OCI-LY7 (cell line): ENCODE results near the gene GNPTG. TPM values are rescaled to one million over a fixed set of nuclear protein-coding genes. Genes with fewer than 3 reads are reported as not detected.

Source experiments
- BruUV-seq: library from RNA; stranded (reverse); fragments of 400-500 nt; replicated peaks from 2 replicates; lab custom pipeline; 2021; lab: Mats Ljungman, UMichigan
- CTCF ChIA-PET: fragments of 300-600 bp; sonication (Branson Sonifier 250); formaldehyde crosslinking; loops from one replicate; lab custom pipeline; 2022; ENCODE audit warnings: antibody characterized with exemption; ENCODE audit not compliant: unreplicated experiment; lab: Charles Lee
- POLR2A ChIA-PET: fragments of 300-600 bp; sonication (Branson Sonifier 250); formaldehyde crosslinking; loops from one replicate; lab custom pipeline; 2022; ENCODE audit warnings: antibody characterized with exemption; lab: Charles Lee
- DNase-seq: peaks from one replicate; pipeline ENCODE4 v3.0.0-alpha.2; 2015; ENCODE audit warnings: low spot score
- H2AFZ ChIP-seq: fragments of 200-600 bp; sonication (generic), shearing (Covaris generic); 2 replicates; pipeline ENCODE4 v1.6.1; 2014; ENCODE audit warnings: mild to moderate bottlenecking, antibody characterized with exemption, low read length, moderate library complexity
- H3K27ac ChIP-seq: fragments of 200-600 bp; sonication (generic); 2 replicates; pipeline ENCODE4 v1.5.1; 2014; ENCODE audit warnings: mixed run types, low read depth, mild to moderate bottlenecking, moderate library complexity, low read length, inconsistent platforms; ENCODE audit not compliant: poor library complexity, severe bottlenecking
- H3K36me3 ChIP-seq: fragments of 200-600 bp; sonication (generic); 2 replicates; pipeline ENCODE4 v1.6.1; 2014; ENCODE audit warnings: mild to moderate bottlenecking, antibody characterized with exemption, low read length, moderate library complexity, mixed read lengths; ENCODE audit not compliant: insufficient read depth
- H3K4me1 ChIP-seq: fragments of 200-600 bp; sonication (generic); 2 replicates; pipeline ENCODE4 v1.5.1; 2014; ENCODE audit warnings: mild to moderate bottlenecking, low read length; ENCODE audit not compliant: insufficient read depth, poor library complexity, severe bottlenecking
- H3K4me2 ChIP-seq: fragments of 200-600 bp; sonication (generic); 2 replicates; pipeline ENCODE4 v1.6.1; 2014; ENCODE audit warnings: mild to moderate bottlenecking, low read length
- H3K4me3 ChIP-seq: fragments of 200-600 bp; sonication (generic); 2 replicates; pipeline ENCODE4 v1.5.1; 2014; ENCODE audit warnings: mild to moderate bottlenecking, low read depth, low read length; ENCODE audit not compliant: poor library complexity, severe bottlenecking
- H3K79me2 ChIP-seq: fragments of 200-600 bp; sonication (generic); 2 replicates; pipeline ENCODE4 v1.6.1; 2016; ENCODE audit warnings: low read depth, mild to moderate bottlenecking, low read length, moderate library complexity, mixed read lengths; ENCODE audit not compliant: insufficient read depth
- H3K9me2 ChIP-seq: fragments of 200-600 bp; sonication (generic); 2 replicates; pipeline ENCODE4 v1.6.1; 2016; ENCODE audit warnings: mild to moderate bottlenecking, low read length, mixed read lengths; ENCODE audit not compliant: insufficient read depth
- H3K9me3 ChIP-seq: fragments of 200-600 bp; sonication (generic); 2 replicates; pipeline ENCODE4 v1.6.1; 2014; ENCODE audit warnings: mild to moderate bottlenecking, mixed run types, low read length, mixed read lengths
- H4K20me1 ChIP-seq: fragments of 200-600 bp; sonication (generic); 2 replicates; pipeline ENCODE4 v1.6.1; 2014; ENCODE audit warnings: mild to moderate bottlenecking, antibody characterized with exemption, low read length, moderate library complexity, mixed read lengths; ENCODE audit not compliant: insufficient read depth
- EZH2phosphoT487 ChIP-seq: fragments of 200-600 bp; sonication (generic); IDR thresholded peaks from 2 replicates; pipeline ENCODE4 v1.6.1; 2018; ENCODE audit warnings: low read depth, borderline replicate concordance, mild to moderate bottlenecking, mixed run types, antibody characterized with exemption, low read length, moderate library complexity, mixed read lengths
- intact Hi-C: fragments of 100-400 bp; cut with micrococcal nuclease; formaldehyde crosslinking; loops from one replicate; pipeline ENCODE4 v1.10.0; 2022; ENCODE audit not compliant: unreplicated experiment
- total RNA-seq, 2 experiments: library from RNA; depleted of rRNA in 1 of 2; stranded (reverse); fragments of >200 nt in 1 of 2; shearing (Covaris generic) in 1 of 2; gene quantifications; 2 replicates each; pipeline ENCODE4 v1.2.3, GENCODE V29; 2014 to 2022
- TF ChIP-seq, protein P1 (sequence below): fragments of 200-600 bp; sonication (generic); conservative IDR thresholded peaks from 2 replicates; pipeline ENCODE4 v1.5.1; 2014; ENCODE audit warnings: mild to moderate bottlenecking, antibody characterized with exemption, low read length, moderate library complexity, mixed read lengths

Gene GNPTG
- total RNA-seq, 2 experiments from 2014 or later, result 21.3 to 24.1 TPM

DNA sequence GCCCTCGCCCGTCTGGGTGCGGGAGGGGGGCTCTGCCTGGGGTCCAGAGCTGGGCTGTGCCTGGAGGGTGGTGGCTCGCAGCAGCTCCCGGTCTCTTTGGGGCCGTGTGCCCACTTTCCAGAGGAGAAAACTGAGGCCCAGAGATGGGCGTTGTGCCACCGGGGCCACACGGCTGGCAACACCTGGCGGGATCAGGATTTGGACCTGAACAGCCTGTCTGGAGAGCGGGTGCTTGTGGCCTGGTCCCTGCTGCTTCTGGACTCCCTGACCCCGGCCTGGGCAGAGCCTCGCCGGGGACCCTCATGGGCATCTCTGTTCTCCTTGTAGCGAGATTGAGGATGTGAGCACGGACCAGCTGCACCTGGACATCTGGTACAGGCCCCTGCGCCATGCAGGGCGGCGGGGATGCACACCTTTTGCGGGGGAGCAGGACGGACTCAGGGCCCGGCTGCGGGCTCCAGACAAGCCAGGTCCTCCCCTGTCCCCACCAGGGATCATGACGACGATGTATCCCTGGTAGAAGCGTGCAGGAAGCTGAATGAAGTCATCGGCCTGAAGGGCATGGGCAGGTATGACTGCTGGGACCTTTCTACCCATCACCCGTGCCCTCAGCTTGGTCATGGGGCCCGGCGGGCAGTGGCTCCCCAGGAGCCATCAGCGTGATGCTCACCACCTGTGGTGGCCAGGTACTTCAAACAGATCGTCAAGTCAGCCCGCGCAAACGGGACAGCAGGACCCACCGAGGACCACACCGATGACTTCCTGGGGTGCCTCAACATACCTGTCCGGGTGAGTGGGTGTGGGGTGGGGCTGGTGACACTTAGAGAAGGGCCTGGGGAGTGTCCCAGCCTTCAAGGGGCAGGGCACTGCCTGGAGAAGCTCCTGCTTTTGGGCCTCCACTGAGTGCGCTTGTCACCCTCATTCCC is 10.0 kb upstream of the GNPTG start:
- BruUV-seq, result no TSS peak
- Histone ChIP-seq H3K4me1 (peaks cover 18% of the 10 kb centered on the region), H3K79me2 (no peaks in the 10 kb centered on the region), H3K36me3 (no peaks in the 10 kb centered on the region), H3K9me2 (no peaks in the 10 kb centered on the region), H3K4me2 (peak overlapping the region; percentile 76), H4K20me1 (no peaks in the 10 kb centered on the region), H2AFZ (peak overlapping the region; percentile 8; the same call in 1 of the 2 replicates), H3K9me3 (no peaks in the 10 kb centered on the region), H3K4me3 (peak overlapping the region; percentile 57), H3K27ac (peak overlapping the region; percentile 55)
- POLR2A ChIA-PET, result interaction anchor here (1.3 kb wide), 1 partner anchor 9 kb away, joined by 5 read pairs; no protein-coding TSS in a partner anchor
- TF ChIP-seq, protein P1, sequence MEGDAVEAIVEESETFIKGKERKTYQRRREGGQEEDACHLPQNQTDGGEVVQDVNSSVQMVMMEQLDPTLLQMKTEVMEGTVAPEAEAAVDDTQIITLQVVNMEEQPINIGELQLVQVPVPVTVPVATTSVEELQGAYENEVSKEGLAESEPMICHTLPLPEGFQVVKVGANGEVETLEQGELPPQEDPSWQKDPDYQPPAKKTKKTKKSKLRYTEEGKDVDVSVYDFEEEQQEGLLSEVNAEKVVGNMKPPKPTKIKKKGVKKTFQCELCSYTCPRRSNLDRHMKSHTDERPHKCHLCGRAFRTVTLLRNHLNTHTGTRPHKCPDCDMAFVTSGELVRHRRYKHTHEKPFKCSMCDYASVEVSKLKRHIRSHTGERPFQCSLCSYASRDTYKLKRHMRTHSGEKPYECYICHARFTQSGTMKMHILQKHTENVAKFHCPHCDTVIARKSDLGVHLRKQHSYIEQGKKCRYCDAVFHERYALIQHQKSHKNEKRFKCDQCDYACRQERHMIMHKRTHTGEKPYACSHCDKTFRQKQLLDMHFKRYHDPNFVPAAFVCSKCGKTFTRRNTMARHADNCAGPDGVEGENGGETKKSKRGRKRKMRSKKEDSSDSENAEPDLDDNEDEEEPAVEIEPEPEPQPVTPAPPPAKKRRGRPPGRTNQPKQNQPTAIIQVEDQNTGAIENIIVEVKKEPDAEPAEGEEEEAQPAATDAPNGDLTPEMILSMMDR, result no peak
- no peak for TF ChIP-seq EZH2phosphoT487
- intact Hi-C loops, result loop anchor here (1.0 kb wide), 1 partner anchor 10 kb away; no protein-coding TSS in a partner anchor
- CTCF ChIA-PET, result interaction anchor here (0.6 kb wide), 1 partner anchor 120 kb away, joined by 3 read pairs; no protein-coding TSS in a partner anchor
- DNase-seq, result no peak

DNA sequence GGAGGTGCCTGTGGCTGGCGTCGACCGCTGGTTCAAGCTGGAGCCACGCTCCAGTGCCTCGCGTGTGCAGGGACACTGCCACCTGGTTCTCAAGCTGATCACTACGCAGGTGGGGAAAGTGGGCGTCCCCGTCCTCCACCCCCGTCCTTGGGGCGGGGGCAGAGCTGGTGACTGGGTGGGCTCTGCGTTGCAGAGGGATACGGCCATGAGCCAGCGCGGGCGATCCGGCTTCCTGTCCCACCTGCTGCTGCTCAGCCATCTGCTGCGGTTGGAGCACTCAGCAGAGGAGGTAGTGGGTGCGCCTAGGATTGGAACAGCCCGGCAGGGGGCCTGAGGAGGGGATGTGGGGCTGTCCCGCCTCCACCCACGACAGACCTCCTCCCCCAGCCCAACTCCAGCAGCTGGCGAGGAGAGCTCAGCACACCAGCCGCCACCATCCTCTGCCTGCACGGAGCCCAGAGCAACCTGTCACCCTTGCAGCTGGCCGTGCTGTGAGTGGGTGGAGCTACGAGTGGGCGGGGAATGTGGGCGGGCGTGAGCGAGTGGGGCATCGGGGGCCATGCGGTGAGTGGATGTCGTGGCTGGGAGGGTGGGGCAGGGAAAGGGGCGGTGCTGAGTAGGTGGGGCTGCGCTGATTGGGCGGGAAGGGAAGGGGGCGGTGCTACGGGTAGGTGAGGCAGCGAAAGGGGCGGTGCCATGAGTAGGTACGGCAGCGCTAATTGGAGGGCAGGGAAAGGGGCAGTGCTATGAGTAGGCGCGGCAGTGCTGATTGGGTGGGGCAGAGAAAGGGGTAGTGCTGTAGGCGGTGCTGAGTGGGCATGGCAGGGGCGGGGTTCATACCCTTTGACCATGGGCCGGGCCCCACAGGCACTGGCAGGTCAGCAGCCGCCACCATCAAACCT is 9.0 kb upstream of the GNPTG start:
- Histone ChIP-seq H3K79me2 (no peaks in the 10 kb centered on the region), H3K9me3 (no peaks in the 10 kb centered on the region), H3K4me2 (peak overlapping the region; percentile 76), H3K4me1 (peaks cover 18% of the 10 kb centered on the region), H2AFZ (peak overlapping the region; percentile 8; the same call in 1 of the 2 replicates), H3K27ac (peak overlapping the region; percentile 55), H3K36me3 (no peaks in the 10 kb centered on the region), H4K20me1 (no peaks in the 10 kb centered on the region), H3K4me3 (peak overlapping the region; percentile 57), H3K9me2 (no peaks in the 10 kb centered on the region)
- CTCF ChIA-PET, result interaction anchor here (0.5 to 1.1 kb wide), 9 partner anchors 11 to 1474 kb away, joined by 3 to 6 read pairs (median 5); partner anchors contain the start of gene PRSS21
- POLR2A ChIA-PET, result interaction anchor here (0.7 to 1.3 kb wide), 2 partner anchors 11 to 248 kb away, joined by 4 to 5 read pairs; no protein-coding TSS in a partner anchor
- no peak for TF ChIP-seq EZH2phosphoT487
- TF ChIP-seq, protein P1, result peak; percentile 31; the same call in 1 of the 2 replicates
- DNase-seq, result peak; percentile 98
- BruUV-seq, result no TSS peak
- intact Hi-C loops, result loop anchor here (1.0 kb wide), 1 partner anchor 11 kb away; no protein-coding TSS in a partner anchor
